Left lobe of liver (tissue), 2 donors: Measurements from ENCODE around the gene VGF. TPM values are rescaled to one million over a fixed set of nuclear protein-coding genes. Genes with fewer than 3 reads are reported as not detected.
"Not testable (repeated sequence)": the region's sequence is repeated elsewhere in the genome, so short reads cannot be mapped to it uniquely, and the experiment has no call there.

Experiments
- ATAC-seq: fragments of 200-7000 bp; cut with Tn5 transposase; one replicate; pipeline ENCODE4 v1.9.1; 2020; ENCODE audit warnings: mild to moderate bottlenecking, moderate library complexity
- DNase-seq: peaks from one replicate; pipeline ENCODE4 v3.0.0-alpha.2; 2020; ENCODE audit warnings: low spot score
- total RNA-seq: library from RNA; stranded (reverse); gene quantifications from one replicate; pipeline ENCODE4 v1.2.1, GENCODE V29; 2021
- donor health status: DM: no; HTN: no; CAD: no; lungs with moderate emphysema.
- donor health status: DM: no; HTN: yes; CAD: no.

Gene VGF
- total RNA-seq, 1 donor from 2014 or later = not detected

DNA sequence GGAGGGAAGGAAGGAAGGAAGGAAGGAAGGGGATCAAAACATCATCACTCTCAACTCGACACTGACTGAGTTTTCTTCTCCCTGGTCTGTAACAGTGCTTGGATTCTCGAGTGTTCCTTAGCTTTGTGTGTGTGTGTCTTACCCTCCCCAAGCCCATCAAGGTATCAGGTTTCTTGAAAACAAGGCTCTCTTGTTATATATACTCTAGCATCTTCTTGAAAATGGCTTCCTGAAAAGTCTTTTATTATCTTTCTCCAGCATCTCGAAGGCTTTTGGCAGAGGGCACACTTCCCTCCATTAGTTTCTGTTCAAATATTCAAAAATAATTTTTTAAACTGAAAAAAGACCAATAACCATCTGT is 25.1 kb downstream of the VGF start:
- DNase-seq = no peak
- no peak for ATAC-seq

DNA sequence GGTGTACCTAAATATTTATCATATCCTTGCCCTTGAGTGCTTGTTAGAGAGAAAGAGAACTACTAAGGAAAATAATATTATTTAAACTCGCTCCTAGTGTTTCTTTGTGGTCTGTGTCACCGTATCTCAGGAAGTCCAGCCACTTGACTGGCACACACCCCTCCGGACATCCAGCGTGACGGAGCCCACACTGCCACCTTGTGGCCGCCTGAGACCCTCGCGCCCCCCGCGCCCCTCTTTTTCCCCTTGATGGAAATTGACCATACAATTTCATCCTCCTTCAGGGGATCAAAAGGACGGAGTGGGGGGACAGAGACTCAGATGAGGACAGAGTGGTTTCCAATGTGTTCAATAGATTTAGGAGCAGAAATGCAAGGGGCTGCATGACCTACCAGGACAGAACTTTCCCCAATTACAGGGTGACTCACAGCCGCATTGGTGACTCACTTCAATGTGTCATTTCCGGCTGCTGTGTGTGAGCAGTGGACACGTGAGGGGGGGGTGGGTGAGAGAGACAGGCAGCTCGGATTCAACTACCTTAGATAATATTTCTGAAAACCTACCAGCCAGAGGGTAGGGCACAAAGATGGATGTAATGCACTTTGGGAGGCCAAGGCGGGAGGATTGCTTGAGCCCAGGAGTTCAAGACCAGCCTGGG is 27.0 kb downstream of the VGF start:
- ATAC-seq (peak; percentile 84), DNase-seq (peak; percentile 55)

DNA sequence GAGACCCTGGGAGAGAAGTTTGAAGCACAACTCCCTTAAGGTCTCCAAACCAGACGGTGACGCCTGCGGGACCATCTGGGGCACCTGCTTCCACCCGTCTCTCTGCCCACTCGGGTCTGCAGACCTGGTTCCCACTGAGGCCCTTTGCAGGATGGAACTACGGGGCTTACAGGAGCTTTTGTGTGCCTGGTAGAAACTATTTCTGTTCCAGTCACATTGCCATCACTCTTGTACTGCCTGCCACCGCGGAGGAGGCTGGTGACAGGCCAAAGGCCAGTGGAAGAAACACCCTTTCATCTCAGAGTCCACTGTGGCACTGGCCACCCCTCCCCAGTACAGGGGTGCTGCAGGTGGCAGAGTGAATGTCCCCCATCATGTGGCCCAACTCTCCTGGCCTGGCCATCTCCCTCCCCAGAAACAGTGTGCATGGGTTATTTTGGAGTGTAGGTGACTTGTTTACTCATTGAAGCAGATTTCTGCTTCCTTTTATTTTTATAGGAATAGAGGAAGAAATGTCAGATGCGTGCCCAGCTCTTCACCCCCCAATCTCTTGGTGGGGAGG is 27.6 kb downstream of the VGF start:
- ATAC-seq (peak; percentile 37), DNase-seq (no peak)

DNA sequence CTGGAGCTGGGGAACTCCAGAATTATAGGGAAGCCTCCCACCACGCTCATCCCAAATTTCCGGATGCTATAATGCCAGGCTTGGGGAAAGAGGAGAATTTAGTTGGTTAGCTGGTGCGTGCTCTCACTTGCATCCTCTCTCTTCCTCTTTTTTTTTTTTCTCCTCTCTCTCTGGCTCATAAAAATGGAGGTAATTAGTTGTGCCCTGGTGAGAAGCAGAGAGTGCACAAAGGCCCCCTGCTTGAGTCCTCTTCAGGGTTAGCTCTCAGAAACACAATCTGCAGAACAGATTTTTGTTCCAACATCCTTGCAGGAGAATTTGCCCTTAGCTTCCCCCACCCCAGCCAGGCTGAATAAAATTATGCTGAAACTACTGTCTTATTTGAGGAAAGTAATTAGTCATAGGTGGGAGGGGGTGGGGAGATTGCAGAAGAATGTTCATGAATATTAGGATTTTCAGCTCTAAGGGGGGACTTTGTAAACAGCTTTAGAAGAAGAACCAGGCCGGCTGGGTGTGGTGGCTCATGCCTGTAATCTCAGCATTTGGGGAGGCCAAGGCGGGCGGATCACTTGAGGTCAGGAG is 30.9 kb downstream of the VGF start:
- ATAC-seq (no peak), DNase-seq (no peak)

DNA sequence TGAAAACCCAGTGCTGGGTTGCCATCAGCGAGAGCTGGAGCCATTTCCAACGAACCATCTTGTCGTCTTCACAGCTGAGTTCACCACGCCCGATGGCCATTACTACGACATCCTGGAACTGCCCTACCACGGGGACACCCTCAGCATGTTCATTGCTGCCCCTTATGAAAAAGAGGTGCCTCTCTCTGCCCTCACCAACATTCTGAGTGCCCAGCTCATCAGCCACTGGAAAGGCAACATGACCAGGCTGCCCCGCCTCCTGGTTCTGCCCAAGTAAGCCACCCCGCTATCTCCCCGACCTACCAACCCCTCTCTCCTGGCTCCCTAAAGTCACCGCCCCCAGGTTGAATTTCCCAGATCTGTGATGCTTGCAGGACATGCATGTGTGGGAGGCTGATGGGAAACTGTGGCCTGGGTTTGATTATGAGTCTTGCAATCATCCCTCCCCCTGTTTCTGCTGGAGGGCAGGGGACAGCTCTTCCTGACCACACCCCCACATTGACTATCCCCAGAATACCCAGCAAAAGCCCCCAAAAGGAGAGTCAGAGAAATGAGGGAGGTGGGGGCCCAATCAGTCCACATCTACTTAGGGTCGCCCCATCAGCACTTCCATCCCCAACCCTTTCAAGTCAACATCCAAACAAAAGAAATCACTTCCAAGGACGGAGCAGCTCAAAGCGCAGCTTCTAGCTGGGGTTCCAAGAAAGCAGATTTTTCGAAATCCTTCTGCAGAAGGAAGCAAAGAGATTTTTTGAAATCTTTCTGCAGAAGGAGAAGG is 31.6 kb downstream of the VGF start:
- no peak for DNase-seq
- ATAC-seq = no peak

DNA sequence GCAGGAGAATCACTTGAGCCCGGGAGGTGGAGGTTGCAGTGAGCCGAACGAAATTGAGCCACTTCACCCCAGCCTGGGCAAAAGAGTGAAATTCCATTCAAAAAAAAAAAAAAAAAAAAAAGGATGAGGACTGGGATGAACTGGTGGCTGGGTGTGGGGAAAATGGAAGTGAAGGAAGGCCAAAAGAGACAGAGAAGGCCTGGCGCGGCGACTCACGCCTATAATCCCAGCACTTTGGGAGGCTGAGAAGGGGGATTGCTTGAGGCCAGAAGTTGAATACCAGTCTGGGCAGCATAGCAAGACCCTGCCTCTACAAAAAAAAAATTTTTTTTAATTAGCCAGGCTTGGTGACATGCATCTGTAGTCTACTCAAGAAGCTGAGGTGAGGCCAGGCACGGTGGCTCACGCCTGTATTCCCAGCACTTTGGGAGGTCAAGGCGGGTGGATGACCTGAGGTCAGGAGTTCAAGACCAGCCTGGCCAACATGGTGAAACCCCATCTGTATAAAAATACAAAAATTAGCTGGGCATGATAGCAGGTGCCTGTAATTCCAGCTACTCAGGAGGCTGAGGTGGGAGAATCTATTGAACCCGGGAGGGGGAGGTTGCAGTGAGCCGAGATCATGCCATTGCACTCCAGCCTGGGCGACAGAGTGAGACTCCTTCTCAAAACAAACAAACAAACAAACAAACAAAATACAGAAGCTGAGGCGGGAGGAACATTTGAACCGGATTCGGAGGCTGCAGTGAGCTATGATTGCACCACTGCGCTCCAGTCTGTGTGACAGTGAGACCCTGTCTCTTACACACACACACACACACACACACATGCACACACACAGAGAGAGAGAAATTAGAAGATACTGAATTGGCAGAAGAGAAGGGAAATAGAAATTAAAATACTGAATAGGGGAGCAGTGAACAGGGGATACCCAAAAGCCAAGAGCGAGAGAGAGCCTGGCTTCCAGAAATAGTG is 32.5 kb downstream of the VGF start:
- not testable (repeated sequence) for ATAC-seq, DNase-seq

DNA sequence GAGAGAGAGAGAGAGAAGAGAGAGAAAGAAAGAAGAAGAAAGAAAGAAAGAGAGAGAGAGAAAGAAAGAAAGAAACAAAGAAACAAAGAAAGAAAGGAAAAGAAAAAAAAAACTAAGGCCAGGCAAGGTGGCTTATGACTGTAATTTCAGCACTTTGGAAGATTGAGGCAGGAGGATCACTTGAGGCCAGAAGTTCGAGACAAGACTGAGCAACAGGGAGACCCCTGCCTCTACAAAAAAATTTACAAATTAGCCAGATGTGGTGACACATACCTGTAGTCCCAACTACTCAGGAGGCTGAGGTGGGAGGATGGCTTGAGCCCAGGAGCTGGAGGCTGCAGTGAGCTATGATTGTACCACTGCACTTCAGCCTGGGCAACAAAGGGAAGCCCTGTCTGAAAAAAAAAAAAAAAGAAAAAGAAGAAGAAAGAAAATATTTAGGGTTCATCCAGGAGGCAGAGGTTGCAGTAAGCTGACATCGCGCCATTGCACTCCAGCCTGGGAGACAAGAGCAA is 35.7 kb downstream of the VGF start:
- no peak for ATAC-seq
- no peak for DNase-seq

DNA sequence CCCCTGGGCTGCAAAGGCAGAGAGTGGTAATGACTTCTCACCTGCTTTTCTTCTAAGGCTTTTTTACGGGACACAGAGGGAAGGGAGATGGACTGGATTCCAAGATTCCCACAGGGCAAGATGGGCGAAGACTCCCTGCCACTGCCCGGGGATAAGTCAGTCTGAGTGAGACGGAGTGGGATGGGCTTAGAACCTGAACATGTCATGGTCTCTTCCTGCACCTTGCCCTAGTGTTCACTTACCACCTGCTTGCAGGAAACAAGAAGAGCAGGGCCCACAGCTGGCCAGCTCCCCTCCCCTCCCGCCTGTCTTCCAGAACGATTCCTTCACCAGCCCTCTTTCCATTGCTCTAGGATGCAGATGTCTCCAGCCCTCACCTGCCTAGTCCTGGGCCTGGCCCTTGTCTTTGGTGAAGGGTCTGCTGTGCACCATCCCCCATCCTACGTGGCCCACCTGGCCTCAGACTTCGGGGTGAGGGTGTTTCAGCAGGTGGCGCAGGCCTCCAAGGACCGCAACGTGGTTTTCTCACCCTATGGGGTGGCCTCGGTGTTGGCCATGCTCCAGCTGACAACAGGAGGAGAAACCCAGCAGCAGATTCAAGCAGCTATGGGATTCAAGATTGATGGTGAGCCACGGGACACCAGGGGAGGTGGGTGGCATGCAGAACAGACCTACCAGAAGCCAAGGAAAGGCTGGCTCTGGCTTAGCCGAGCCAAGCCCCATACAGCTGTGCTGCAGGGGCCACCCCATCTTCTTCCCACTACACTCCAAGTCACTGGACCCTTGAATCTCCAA is 37.1 kb downstream of the VGF start:
- ATAC-seq (no peak), DNase-seq (no peak)

DNA sequence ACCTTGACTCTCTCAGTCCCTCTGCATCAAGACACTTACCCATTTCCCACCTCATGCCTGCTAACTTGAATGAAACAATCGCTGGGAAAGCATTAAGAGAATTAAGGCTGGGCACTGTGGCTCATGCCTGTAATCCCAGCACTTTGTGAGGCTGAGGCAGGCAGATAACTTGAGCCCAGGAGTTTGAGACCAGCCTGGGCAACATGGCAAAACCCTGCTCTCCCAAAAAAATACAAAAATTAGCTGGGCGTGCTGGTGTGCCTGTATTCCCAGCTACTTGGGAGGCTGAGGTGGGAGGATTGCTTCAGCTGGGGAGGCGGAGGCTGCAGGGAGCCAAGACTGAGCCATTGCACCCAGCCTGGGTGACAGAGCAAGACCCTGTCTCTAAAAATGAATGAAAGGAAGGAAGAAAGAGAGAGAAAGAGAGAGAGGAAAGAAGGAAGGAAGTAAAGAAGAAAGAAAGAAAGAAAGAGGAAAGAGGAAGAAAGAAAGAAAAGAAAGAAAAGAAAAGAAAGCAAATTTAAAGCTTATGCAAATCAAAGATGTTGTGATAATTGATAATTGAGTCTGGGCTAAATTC is 37.8 kb downstream of the VGF start:
- DNase-seq = no peak
- peak; percentile 0 for ATAC-seq

DNA sequence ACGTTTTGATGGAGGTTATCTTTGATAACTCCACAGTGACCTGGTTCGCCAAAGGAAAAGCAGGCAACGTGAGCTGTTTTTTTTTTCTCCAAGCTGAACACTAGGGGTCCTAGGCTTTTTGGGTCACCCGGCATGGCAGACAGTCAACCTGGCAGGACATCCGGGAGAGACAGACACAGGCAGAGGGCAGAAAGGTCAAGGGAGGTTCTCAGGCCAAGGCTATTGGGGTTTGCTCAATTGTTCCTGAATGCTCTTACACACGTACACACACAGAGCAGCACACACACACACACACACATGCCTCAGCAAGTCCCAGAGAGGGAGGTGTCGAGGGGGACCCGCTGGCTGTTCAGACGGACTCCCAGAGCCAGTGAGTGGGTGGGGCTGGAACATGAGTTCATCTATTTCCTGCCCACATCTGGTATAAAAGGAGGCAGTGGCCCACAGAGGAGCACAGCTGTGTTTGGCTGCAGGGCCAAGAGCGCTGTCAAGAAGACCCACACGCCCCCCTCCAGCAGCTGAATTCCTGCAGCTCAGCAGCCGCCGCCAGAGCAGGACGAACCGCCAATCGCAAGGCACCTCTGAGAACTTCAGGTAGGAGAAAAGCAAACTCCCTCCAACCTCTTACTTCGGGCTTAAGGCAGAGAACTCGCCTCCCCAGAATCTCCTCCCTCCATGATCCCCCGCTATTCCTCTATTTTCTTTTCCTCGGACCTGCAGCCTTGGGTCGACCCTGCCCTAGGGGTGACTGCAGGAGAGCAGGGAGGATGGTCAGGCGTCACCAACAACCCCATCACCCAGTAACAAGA is 38.5 kb downstream of the VGF start, which contains the start of gene SERPINE1:
Gene SERPINE1, plus strand, starts transcription at position 454 of the 809 bp plus-strand sequence. CDS start 1,290 bp downstream, outside the sequence.
- ATAC-seq (peak; percentile 79), DNase-seq (peak; percentile 96)

DNA sequence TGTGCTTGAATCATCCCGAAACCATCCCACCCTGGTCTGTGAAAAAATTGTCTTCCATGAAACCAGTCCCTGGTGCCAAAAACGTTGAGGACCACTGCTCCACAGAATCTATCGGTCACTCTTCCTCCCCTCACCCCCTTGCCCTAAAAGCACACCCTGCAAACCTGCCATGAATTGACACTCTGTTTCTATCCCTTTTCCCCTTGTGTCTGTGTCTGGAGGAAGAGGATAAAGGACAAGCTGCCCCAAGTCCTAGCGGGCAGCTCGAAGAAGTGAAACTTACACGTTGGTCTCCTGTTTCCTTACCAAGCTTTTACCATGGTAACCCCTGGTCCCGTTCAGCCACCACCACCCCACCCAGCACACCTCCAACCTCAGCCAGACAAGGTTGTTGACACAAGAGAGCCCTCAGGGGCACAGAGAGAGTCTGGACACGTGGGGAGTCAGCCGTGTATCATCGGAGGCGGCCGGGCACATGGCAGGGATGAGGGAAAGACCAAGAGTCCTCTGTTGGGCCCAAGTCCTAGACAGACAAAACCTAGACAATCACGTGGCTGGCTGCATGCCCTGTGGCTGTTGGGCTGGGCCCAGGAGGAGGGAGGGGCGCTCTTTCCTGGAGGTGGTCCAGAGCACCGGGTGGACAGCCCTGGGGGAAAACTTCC is 39.2 kb downstream of the VGF start:
- ATAC-seq = peak; percentile 60
- peak; percentile 96 for DNase-seq

DNA sequence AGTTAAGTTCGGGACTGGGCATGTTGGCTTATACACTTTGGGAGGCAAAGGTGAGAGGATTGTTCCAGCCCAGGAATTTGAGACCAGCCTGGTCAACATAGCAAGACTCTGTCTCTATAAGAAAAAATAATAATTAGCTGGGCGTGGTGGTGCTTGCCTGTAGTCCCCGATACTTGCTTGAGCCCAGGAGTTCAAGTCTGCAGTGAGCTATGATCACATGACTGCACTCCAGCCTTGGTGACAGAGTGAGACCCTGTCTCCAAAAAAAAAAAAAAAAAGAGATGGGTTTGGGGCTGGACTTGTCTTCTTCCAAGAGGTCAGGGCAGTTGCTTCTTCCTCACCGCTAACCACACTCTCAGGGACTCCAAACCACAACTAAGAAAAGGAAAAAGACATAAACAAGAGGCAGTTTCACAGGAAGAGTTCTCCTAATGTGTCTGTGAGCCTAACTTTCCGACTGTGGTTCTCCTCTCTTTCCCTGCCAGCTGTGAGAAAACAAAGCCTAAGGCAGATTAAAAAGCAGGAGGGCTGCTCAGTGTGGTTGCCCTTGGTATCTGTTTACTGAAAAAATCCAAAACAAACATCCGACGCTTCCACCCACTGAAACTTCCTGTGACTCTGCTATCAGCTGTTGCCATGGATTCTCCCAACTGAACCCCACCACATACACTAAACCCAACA is 40.9 kb downstream of the VGF start:
- peak; percentile 59 for DNase-seq
- ATAC-seq = peak; percentile 19

DNA sequence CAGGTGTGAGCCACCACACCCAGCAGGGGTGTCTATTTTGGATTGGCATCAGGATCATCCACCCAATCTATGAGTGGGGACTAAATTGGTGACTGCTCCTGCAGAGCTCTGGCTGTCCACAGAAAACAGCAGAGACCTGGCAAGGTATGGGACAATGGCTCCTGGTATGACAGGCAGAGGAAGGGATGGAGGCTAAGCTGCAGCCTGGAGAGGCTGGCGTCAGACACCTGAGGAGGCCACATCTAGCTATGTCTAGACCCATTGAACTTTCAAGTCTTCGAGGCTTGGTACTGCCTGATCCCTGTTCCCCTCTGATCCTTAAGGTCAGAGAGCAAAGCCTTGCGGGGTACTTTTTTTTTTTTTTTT is 41.7 kb downstream of the VGF start:
- no peak for DNase-seq
- ATAC-seq = no peak

DNA sequence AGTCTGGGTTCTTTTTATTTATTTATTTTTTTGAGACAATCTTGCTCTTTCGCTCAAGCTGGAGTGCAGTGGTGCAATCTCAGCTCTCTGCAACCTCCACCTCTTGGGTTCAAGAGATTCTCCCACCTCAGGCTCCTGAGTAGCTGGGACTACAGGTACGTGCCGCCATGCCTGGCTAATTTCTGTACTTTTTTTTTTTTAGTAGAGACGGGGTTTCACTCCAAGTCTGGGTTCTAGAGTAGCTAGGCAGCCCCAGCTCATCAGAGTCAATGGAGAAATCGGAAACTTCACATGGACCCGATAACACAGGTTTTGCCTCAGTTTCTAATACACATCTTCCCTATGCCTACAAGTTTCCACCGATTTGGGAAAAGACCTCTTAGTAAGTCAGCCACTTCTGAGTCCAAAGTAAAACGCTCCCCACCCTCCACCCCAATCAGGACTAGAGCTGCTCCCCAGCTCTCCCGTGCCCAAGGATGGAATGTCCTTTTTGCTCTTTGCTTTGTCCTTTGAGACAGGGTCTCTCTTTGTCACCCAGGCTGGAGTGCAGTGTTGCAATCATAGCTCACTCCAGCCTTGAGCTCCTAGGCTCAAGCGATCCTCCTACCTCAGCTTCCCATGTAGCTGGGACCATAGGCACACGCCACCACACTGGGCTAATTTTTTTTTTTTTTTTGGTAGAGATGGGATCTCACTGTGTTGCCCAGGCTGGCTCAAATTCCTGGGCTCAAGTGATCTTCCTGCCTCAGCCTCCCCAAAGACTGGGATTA is 42.3 kb downstream of the VGF start:
- ATAC-seq (no peak), DNase-seq (no peak)

DNA sequence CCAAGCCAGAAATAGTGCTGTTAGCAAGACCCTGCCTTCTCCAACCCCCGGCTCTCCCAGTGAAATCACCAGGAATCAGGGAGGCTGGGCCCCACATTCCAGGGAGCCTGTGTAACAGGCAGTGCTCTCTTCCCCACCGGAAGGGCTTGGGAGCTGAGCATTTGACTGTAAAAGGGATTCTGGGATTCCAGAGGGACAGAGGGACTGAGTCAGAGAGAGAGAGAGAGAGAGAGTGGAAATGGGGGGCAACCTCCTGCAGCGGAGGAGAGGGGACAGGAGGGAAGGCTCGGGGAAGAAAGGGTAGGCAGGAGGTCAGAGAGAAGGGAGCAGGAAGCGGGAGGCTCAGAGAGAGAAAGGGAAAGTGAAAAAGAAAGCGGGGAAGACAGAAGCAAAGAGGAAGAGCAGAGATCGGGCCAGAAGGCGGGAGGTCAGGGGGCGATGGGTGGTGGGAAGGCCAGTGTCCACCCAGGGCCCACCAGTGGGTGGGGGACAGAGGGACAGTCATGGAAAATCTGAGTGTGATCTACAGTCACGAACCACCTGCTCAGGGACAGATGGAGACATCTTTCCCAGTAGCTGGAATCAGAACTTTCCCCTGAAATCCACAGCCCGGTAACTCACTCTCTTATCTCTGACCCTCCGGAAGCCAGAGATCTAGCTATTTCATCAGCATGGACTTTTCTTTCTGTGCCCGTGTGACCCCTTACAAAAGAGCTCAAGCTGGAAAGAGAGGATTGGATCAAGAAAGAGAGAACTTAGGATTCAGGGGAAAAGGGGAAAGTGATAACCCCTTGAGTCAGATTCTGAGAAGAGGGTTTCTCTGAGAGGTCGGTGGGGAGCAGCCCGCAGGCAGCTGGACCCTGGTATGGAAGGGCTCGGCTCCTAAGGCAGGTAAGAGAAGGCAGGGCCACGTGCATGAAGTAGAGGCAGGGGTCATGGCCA is 43.1 kb downstream of the VGF start:
- ATAC-seq (peak; percentile 29), DNase-seq (peak; percentile 68)
